Activated T-helper 1 cell treated with Interleukin-2 at 50 U/mL for 16 hours (primary cell): ENCODE results near the gene LPCAT1.

Experiments used
- DNase-seq: peaks from one replicate; pipeline ENCODE4 v3.0.0-alpha.2; 2020; ENCODE audit warnings: low read depth

The LPCAT1 gene

GRCh38 chr5:1497795-1498622 lies 25.8 kb downstream of the LPCAT1 start:
- DNase-seq = no peak

- DNase-seq = no peak
Observed at GRCh38 chr5:1497242-1497777, 26.4 kb downstream of the LPCAT1 start.

GRCh38 chr5:1495525-1495897 lies 28.2 kb downstream of the LPCAT1 start:
- DNase-seq = no peak

- DNase-seq = no peak
Observed at GRCh38 chr5:1494780-1495524, 28.8 kb downstream of the LPCAT1 start.

GRCh38 chr5:1493941-1494340 lies 29.8 kb downstream of the LPCAT1 start:
- DNase-seq = no peak

- DNase-seq = no peak
Observed at GRCh38 chr5:1493413-1493812, 30.3 kb downstream of the LPCAT1 start.

GRCh38 chr5:1492757-1493156 lies 31.0 kb downstream of the LPCAT1 start:
- no peak for DNase-seq

- DNase-seq = no peak
Observed at GRCh38 chr5:1490376-1490775, 33.4 kb downstream of the LPCAT1 start.

- DNase-seq = no peak
Observed at GRCh38 chr5:1489754-1490153, 34.0 kb downstream of the LPCAT1 start.

- DNase-seq = no peak
Observed at GRCh38 chr5:1488882-1489680, 34.7 kb downstream of the LPCAT1 start.

GRCh38 chr5:1487079-1487764 lies 36.5 kb downstream of the LPCAT1 start:
- no peak for DNase-seq

- DNase-seq = no peak
Observed at GRCh38 chr5:1486271-1486670, 37.5 kb downstream of the LPCAT1 start.

GRCh38 chr5:1485579-1486118 lies 38.1 kb downstream of the LPCAT1 start:
- DNase-seq = no peak

GRCh38 chr5:1484730-1485578 lies 38.8 kb downstream of the LPCAT1 start:
- DNase-seq = no peak

GRCh38 chr5:1483856-1484729 lies 39.7 kb downstream of the LPCAT1 start:
- no peak for DNase-seq

- DNase-seq = no peak
Observed at GRCh38 chr5:1483064-1483463, 40.7 kb downstream of the LPCAT1 start.

GRCh38 chr5:1481959-1482331 lies 41.8 kb downstream of the LPCAT1 start:
- no peak for DNase-seq

- DNase-seq = no peak
Observed at GRCh38 chr5:1481266-1481958, 42.3 kb downstream of the LPCAT1 start.

- no peak for DNase-seq
Observed at GRCh38 chr5:1480806-1481205, 43.0 kb downstream of the LPCAT1 start.
